Transverse colon (tissue), 4 donors: ENCODE measurements around the gene PPARGC1A. TPM values are rescaled to one million over a fixed set of nuclear protein-coding genes. Genes with fewer than 3 reads are reported as not detected.

ENCODE experiments used
- DNase-seq: peaks from one replicate; pipeline ENCODE4 v3.0.0-alpha.2; 2019
- H3K27ac ChIP-seq, 4 donors: fragments of 200-600 bp; sonication (generic); 2 replicates each; pipeline ENCODE4 v1.5.1; 2016 to 2018; ENCODE audit warnings: inconsistent platforms in 4 of 4
- H3K27me3 ChIP-seq: fragments of 200-600 bp; sonication (generic); 2 replicates; pipeline ENCODE4 v1.5.1; 2017; ENCODE audit warnings: inconsistent platforms
- H3K36me3 ChIP-seq, 4 donors: fragments of 200-600 bp; sonication (generic); 2 replicates each; pipeline ENCODE4 v1.5.1; 2017 to 2019; ENCODE audit warnings: inconsistent platforms in 4 of 4
- H3K4me1 ChIP-seq, 4 donors: fragments of 200-600 bp; sonication (generic); 2 replicates each; pipeline ENCODE4 v1.5.1; 2017 to 2020; ENCODE audit warnings: inconsistent platforms in 4 of 4
- H3K4me3 ChIP-seq, 4 donors: fragments of 200-600 bp; sonication (generic); 1 replicate in 1 of 4; 2 replicates in 3 of 4; pipeline versions ENCODE4 v1.5.1 to v1.6.1; 2017 to 2019; ENCODE audit warnings: inconsistent platforms in 4 of 4
- H3K9me3 ChIP-seq, 2 donors: fragments of 200-600 bp; sonication (generic); 2 replicates each; pipeline ENCODE4 v1.5.1; 2017 to 2019; ENCODE audit warnings: inconsistent platforms in 2 of 2
- CTCF ChIP-seq, 5 experiments: fragments of 200-600 bp in 3 of 5; fragments of 450-650 bp in 2 of 5; sonication (generic) in 3 of 5; IDR thresholded peaks; 1 replicate in 2 of 5; 2 replicates in 3 of 5; pipeline ENCODE4 v1.5.1; 2016 to 2017; ENCODE audit warnings: antibody characterized with exemption in 5 of 5, inconsistent platforms in 3 of 5, mild to moderate bottlenecking in 2 of 5, moderate library complexity in 1 of 5
- EP300 ChIP-seq: sonication (generic); formaldehyde crosslinking; IDR thresholded peaks from one replicate; pipeline ENCODE4 v1.6.1; 2017; ENCODE audit warnings: antibody characterized with exemption, low read depth
- POLR2A ChIP-seq: fragments of 450-650 bp; IDR thresholded peaks from one replicate; pipeline ENCODE4 v1.6.1; 2016; ENCODE audit warnings: antibody characterized with exemption, mild to moderate bottlenecking, moderate library complexity
- POLR2AphosphoS5 ChIP-seq, 3 donors: sonication (generic); formaldehyde crosslinking; IDR thresholded peaks; one replicate each; pipeline ENCODE4 v1.6.1; 2016; ENCODE audit warnings: antibody characterized with exemption in 3 of 3
- WGBS, 2 donors: methylation state at CpG; one replicate each; pipeline ENCODE4 v1.1.5; 2018; ENCODE audit warnings: low coverage in 1 of 2; 5-methylcytosine and 5-hydroxymethylcytosine counted together
- in situ Hi-C, 4 donors: fragments of 200-750 bp; cut with MboI; loops; one replicate each; pipeline versions ENCODE4 v1.15.0 to v1.15.1; 2017; ENCODE audit warnings: low sequenced_read_pairs in 3 of 4, low pct_ligation_motif_present in 1 of 4, low pct_unique_long_range_greater_than_20kb in 1 of 4
- intact Hi-C: fragments of 100-400 bp; cut with DNase I; formaldehyde crosslinking; loops from one replicate; pipeline ENCODE4 v1.15.1; 2023; ENCODE audit warnings: low total_unique reads
- total RNA-seq, 4 donors: library from RNA; depleted of rRNA; stranded (reverse); fragments of >200 nt; gene quantifications; one replicate each; pipeline ENCODE4 v1.1.0, GENCODE V29; 2016

PPARGC1A gene
- total RNA-seq, 4 donors from 2014 or later = 63.7 to 4,431 (median 108) TPM

GRCh38 chr4:23819041-23819511, 70.8 kb downstream of the PPARGC1A start:
- in situ Hi-C loops = no loop called here
- H3K36me3 ChIP-seq = peaks cover 0 to 3% (median 0%) of the 10 kb centered on the region in 4 donors
- H3K4me1 ChIP-seq = peaks cover 0 to 4% (median 2%) of the 10 kb centered on the region in 4 donors
- H3K4me3 ChIP-seq = no peak overlapping the region
- TF ChIP-seq POLR2A = no peak
- TF ChIP-seq CTCF (IDR thresholded peaks at IDR 0.05) = no peak
- TF ChIP-seq EP300 = no peak
- no peak for TF ChIP-seq POLR2AphosphoS5 (IDR thresholded peaks at IDR 0.05)
- no peaks in the 10 kb centered on the region for H3K27me3 ChIP-seq
- no peak overlapping the region for H3K27ac ChIP-seq
- DNase-seq = no peak
- no peaks in the 10 kb centered on the region for H3K9me3 ChIP-seq
- 78 to 80% methylated on average over 1 of the region's 1 CpG for WGBS, 2 donors
- intact Hi-C loops = no loop called here

- Histone ChIP-seq H3K9me3 (no peaks in the 10 kb centered on the region), H3K27ac (no peak overlapping the region), H3K4me1 (peaks cover 0 to 4% (median 2%) of the 10 kb centered on the region in 4 donors), H3K4me3 (no peak overlapping the region), H3K27me3 (no peaks in the 10 kb centered on the region), H3K36me3 (peaks cover 0 to 3% (median 0%) of the 10 kb centered on the region in 4 donors)
- in situ Hi-C loops (no loop called here), intact Hi-C loops (no loop called here)
- 39% methylated on average over 4 to 7 of the region's 7 CpGs for WGBS, 2 donors
- DNase-seq = peak; percentile 8
- TF ChIP-seq CTCF (IDR thresholded peaks at IDR 0.05) = no peak
These were observed 71.6 kb downstream of the PPARGC1A start for GRCh38 chr4:23818097-23818885.

GRCh38 chr4:23814996-23815660, 74.7 kb downstream of the PPARGC1A start:
- WGBS, 2 donors = 81 to 89% methylated on average over 8 of the region's 8 CpGs
- H3K27ac ChIP-seq = no peak overlapping the region

More at GRCh38 chr4:23814996-23815660, 74.7 kb downstream of the PPARGC1A start:
- H3K9me3 ChIP-seq = no peaks in the 10 kb centered on the region
- TF ChIP-seq POLR2A (no peak), CTCF (IDR thresholded peaks at IDR 0.05) (no peak), EP300 (no peak), POLR2AphosphoS5 (IDR thresholded peaks at IDR 0.05) (no peak)
- no peak for DNase-seq
- peaks cover 0 to 4% (median 2%) of the 10 kb centered on the region in 4 donors for H3K4me1 ChIP-seq
- no peaks in the 10 kb centered on the region for H3K27me3 ChIP-seq
- in situ Hi-C loops = no loop called here
- no peak overlapping the region for H3K4me3 ChIP-seq
- peaks cover 0 to 6% (median 0%) of the 10 kb centered on the region in 4 donors for H3K36me3 ChIP-seq
- intact Hi-C loops = no loop called here
